CD1c-positive myeloid dendritic cell (primary cell): ENCODE data around the gene NCOA3.

Source experiments
- DNase-seq: peaks from one replicate; pipeline ENCODE4 v3.0.0-alpha.2; 2016; ENCODE audit errors: extremely low spot score

NCOA3 gene

GRCh38 chr20:47596003-47596571 lies 94.4 kb downstream of the NCOA3 start:
- DNase-seq, result no peak

GRCh38 chr20:47597090-47597489 lies 95.4 kb downstream of the NCOA3 start:
- no peak for DNase-seq

- DNase-seq, result no peak
These were observed 97.4 kb downstream of the NCOA3 start for GRCh38 chr20:47598911-47599744.

- DNase-seq, result no peak
These were observed 99.4 kb downstream of the NCOA3 start for GRCh38 chr20:47600967-47601547.

GRCh38 chr20:47603260-47603659 lies 101.6 kb downstream of the NCOA3 start:
- DNase-seq, result no peak

GRCh38 chr20:47605673-47606413 lies 104.2 kb downstream of the NCOA3 start:
- no peak for DNase-seq

GRCh38 chr20:47606414-47606982 lies 104.8 kb downstream of the NCOA3 start:
- DNase-seq, result no peak

- peak; percentile 60 for DNase-seq
These were observed 105.4 kb downstream of the NCOA3 start for GRCh38 chr20:47606983-47607613.

GRCh38 chr20:47609001-47609400 lies 107.3 kb downstream of the NCOA3 start:
- no peak for DNase-seq

- peak; percentile 62 for DNase-seq
These were observed 108.7 kb downstream of the NCOA3 start for GRCh38 chr20:47610247-47610944.

- DNase-seq, result no peak
These were observed 109.2 kb downstream of the NCOA3 start for GRCh38 chr20:47610945-47611250.

- no peak for DNase-seq
These were observed 110.1 kb downstream of the NCOA3 start for GRCh38 chr20:47611785-47612184.

- no peak for DNase-seq
These were observed 111.0 kb downstream of the NCOA3 start for GRCh38 chr20:47612670-47613069.

GRCh38 chr20:47614703-47615309 lies 113.1 kb downstream of the NCOA3 start:
- DNase-seq, result no peak

GRCh38 chr20:47618479-47618878 lies 116.8 kb downstream of the NCOA3 start:
- no peak for DNase-seq

GRCh38 chr20:47620808-47621805 lies 119.4 kb downstream of the NCOA3 start:
- peak; percentile 58 for DNase-seq

- no peak for DNase-seq
These were observed 120.5 kb downstream of the NCOA3 start for GRCh38 chr20:47622118-47622665.

GRCh38 chr20:47623206-47623605 lies 121.5 kb downstream of the NCOA3 start:
- no peak for DNase-seq

GRCh38 chr20:47627540-47627939 lies 125.9 kb downstream of the NCOA3 start:
- no peak for DNase-seq
